Measurements from ENCODE around the gene NYNRIN.
A peak's percentile ranks its signal among the peaks of the same experiment; 100 is the strongest.

Gene NYNRIN

DNA sequence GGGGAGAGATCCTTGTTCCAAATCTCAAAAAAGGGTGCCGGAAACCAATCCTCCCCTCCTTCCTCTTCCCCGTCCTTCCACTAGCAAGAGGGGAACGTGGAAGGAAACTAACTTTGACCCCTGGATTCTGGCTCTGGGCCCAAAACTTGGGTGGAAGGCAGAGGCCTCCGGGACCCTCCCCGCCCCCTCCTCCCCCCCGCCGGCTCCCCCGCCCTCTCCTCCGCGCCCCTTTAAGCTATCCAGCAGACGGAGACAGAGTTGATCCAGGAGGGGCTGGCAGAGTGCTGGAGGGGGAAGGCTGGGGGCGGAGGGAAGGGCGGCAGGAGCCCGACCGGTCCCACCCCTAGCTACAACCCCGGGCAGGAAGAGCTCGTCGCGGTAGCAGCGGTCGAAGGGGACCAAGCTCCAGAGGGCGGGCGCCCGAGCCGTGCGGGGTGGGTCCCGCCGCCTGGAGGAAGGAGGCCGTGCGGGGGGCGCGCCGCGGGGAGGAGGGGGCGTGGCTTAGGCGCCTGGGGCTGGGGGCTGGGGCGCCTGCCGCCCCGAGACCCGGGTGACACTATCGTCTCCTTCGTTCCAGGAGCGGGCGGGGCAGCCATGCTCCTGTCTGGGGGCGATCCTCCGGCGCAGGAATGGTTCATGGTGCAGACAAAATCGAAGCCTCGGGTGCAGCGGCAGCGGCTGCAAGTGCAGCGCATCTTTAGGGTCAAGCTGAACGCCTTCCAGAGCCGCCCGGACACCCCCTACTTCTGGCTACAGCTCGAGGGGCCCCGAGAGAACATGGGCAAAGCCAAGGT lies at the start of gene NYNRIN:
TSS of gene NYNRIN (plus strand) at position 351 of the 794 bp plus-strand sequence. CDS start at position 595, 244 bp downstream.
- peaks cover 12% of the 10 kb centered on the region; the same call in 1 of the 2 replicates for H3F3A ChIP-seq (ENCODE audit: low read depth)
- peaks cover 89% of the 10 kb centered on the region for H3K4me1 ChIP-seq (ENCODE audit: insufficient read depth, low read length, poor library complexity, severe bottlenecking)
- H3K9me2 ChIP-seq (replicated peaks; ENCODE audit: low read depth, low read length), result no peaks in the 10 kb centered on the region
- H3K4me2 ChIP-seq (ENCODE audit: low read depth, low read length, poor library complexity, severe bottlenecking), result peak within 1 kb of the TSS; percentile 90
- peak within 1 kb of the TSS; percentile 78 for H3K4me3 ChIP-seq (ENCODE audit: low read length, poor library complexity, severe bottlenecking)
- no peaks in the 10 kb centered on the region for H3K27me3 ChIP-seq (ENCODE audit: insufficient read depth, low read length, poor library complexity, severe bottlenecking)
- TF ChIP-seq, protein P1, sequence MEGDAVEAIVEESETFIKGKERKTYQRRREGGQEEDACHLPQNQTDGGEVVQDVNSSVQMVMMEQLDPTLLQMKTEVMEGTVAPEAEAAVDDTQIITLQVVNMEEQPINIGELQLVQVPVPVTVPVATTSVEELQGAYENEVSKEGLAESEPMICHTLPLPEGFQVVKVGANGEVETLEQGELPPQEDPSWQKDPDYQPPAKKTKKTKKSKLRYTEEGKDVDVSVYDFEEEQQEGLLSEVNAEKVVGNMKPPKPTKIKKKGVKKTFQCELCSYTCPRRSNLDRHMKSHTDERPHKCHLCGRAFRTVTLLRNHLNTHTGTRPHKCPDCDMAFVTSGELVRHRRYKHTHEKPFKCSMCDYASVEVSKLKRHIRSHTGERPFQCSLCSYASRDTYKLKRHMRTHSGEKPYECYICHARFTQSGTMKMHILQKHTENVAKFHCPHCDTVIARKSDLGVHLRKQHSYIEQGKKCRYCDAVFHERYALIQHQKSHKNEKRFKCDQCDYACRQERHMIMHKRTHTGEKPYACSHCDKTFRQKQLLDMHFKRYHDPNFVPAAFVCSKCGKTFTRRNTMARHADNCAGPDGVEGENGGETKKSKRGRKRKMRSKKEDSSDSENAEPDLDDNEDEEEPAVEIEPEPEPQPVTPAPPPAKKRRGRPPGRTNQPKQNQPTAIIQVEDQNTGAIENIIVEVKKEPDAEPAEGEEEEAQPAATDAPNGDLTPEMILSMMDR (conservative IDR thresholded peaks at IDR 0.05; ENCODE audit: low read length), result no peak
- TF ChIP-seq EZH2phosphoT487 (IDR thresholded peaks at IDR 0.05; ENCODE audit: borderline replicate concordance), result no peak
- H3K79me2 ChIP-seq (ENCODE audit: insufficient read depth, low read length), result peaks cover 47% of the 10 kb centered on the region
- peak within 1 kb of the TSS; percentile 57 for H2AFZ ChIP-seq (ENCODE audit: low read length)
- H3K36me3 ChIP-seq (ENCODE audit: insufficient read depth, low read length), result no peaks in the 10 kb centered on the region
- no peaks in the 10 kb centered on the region for H3K9me3 ChIP-seq (ENCODE audit: insufficient read depth, low read depth, low read length)
- H3K9ac ChIP-seq (ENCODE audit: low read depth, low read length, poor library complexity, severe bottlenecking), result peak within 1 kb of the TSS; percentile 88
- no peaks in the 10 kb centered on the region for H4K20me1 ChIP-seq (ENCODE audit: insufficient read depth, low read length, poor library complexity, severe bottlenecking)

DNA sequence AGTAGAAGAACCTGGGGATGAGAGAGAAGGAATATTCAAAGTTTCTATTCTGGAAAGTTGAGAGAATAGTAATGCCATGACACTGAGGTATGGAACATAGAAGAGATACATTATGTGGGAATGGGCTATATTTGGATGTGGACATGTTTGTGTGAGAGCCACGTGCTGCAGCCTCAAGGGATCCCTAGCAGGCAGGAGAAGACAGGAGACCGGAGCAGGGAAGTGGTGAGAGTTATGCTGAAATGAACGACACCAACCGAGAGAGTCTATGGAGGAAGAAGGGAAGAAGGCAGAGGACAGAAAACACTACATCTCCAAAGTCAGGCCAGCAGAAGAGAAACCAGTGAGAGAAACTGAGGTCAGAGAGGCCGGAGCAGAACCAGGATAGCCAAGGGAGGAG lies 49.1 kb upstream of the NYNRIN start:
- Histone ChIP-seq H3K9me3 (ENCODE audit: insufficient read depth, low read depth, low read length) (no peaks in the 10 kb centered on the region), H3K79me2 (ENCODE audit: insufficient read depth, low read length) (no peaks in the 10 kb centered on the region), H3K9me2 (replicated peaks; ENCODE audit: low read depth, low read length) (no peaks in the 10 kb centered on the region), H3K36me3 (ENCODE audit: insufficient read depth, low read length) (no peaks in the 10 kb centered on the region), H3K4me3 (ENCODE audit: low read length, poor library complexity, severe bottlenecking) (no peak overlapping the region), H3K4me2 (ENCODE audit: low read depth, low read length, poor library complexity, severe bottlenecking) (no peak overlapping the region), H2AFZ (ENCODE audit: low read length) (0 out of 2 replicates have a peak overlapping the region, but pooled peaks have one; percentile 12), H3F3A (ENCODE audit: low read depth) (no peaks in the 10 kb centered on the region), H3K4me1 (ENCODE audit: insufficient read depth, low read length, poor library complexity, severe bottlenecking) (no peaks in the 10 kb centered on the region), H3K27me3 (ENCODE audit: insufficient read depth, low read length, poor library complexity, severe bottlenecking) (no peaks in the 10 kb centered on the region), H4K20me1 (ENCODE audit: insufficient read depth, low read length, poor library complexity, severe bottlenecking) (no peaks in the 10 kb centered on the region), H3K9ac (ENCODE audit: low read depth, low read length, poor library complexity, severe bottlenecking) (no peak overlapping the region)
- TF ChIP-seq EZH2phosphoT487 (IDR thresholded peaks at IDR 0.05; ENCODE audit: borderline replicate concordance), result no peak
- TF ChIP-seq, protein P1 (conservative IDR thresholded peaks at IDR 0.05; ENCODE audit: low read length), result no peak

DNA sequence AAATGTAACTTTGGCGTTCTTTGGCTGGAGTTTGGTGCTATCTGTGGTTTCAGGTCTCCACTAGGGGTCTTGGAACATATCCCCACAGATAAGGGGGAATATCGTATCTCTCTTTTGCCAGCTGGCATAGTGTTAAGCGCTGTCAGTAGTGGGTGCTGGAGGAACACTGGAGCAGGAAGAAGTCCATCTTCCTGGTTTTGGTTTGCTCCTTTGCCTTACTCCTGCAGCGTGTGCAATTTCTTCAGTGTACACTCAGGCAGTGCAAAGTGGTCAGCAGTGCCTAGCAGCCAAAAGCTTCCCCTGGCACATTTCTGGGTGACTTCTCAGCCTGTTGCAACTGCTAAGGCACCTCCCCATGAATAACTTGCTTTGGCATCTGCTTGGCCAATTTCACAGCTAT lies 47.3 kb upstream of the NYNRIN start:
- H3K79me2 ChIP-seq (ENCODE audit: insufficient read depth, low read length), result no peaks in the 10 kb centered on the region
- H3K4me2 ChIP-seq (ENCODE audit: low read depth, low read length, poor library complexity, severe bottlenecking), result no peak overlapping the region
- no peak overlapping the region for H3K9ac ChIP-seq (ENCODE audit: low read depth, low read length, poor library complexity, severe bottlenecking)
- no peaks in the 10 kb centered on the region for H3K27me3 ChIP-seq (ENCODE audit: insufficient read depth, low read length, poor library complexity, severe bottlenecking)
- no peaks in the 10 kb centered on the region for H3K36me3 ChIP-seq (ENCODE audit: insufficient read depth, low read length)
- H2AFZ ChIP-seq (ENCODE audit: low read length), result peak overlapping the region; percentile 14; the same call in 1 of the 2 replicates
- no peak overlapping the region for H3K4me3 ChIP-seq (ENCODE audit: low read length, poor library complexity, severe bottlenecking)
- TF ChIP-seq EZH2phosphoT487 (IDR thresholded peaks at IDR 0.05; ENCODE audit: borderline replicate concordance), result no peak
- TF ChIP-seq, protein P1 (conservative IDR thresholded peaks at IDR 0.05; ENCODE audit: low read length), result 0 out of 2 replicates have a peak, but pooled peaks have one; percentile 23
- no peaks in the 10 kb centered on the region for H3F3A ChIP-seq (ENCODE audit: low read depth)
- no peaks in the 10 kb centered on the region for H3K9me3 ChIP-seq (ENCODE audit: insufficient read depth, low read depth, low read length)
- no peaks in the 10 kb centered on the region for H4K20me1 ChIP-seq (ENCODE audit: insufficient read depth, low read length, poor library complexity, severe bottlenecking)
- no peaks in the 10 kb centered on the region for H3K4me1 ChIP-seq (ENCODE audit: insufficient read depth, low read length, poor library complexity, severe bottlenecking)
- no peaks in the 10 kb centered on the region for H3K9me2 ChIP-seq (replicated peaks; ENCODE audit: low read depth, low read length)

Measured in Loucy (cell line).